GM19455 (cell line): ENCODE results near the gene GIPR.

Experiments
- ATAC-seq: cut with Tn5 transposase; IDR thresholded peaks from one replicate; pipeline ENCODE4 v1.9.1; 2021; ENCODE audit not compliant: unreplicated experiment

GIPR gene

GRCh38 chr19:45730368-45731288, 62.6 kb downstream of the GIPR start, which contains the start of gene FBXO46:
Gene FBXO46 (minus strand): TSS chr19:45730896. CDS start chr19:45713495, 17,401 bp downstream.
- peak; percentile 80 for ATAC-seq
